T-cell (primary cell): ENCODE results near the gene TRIM17. TPM values are rescaled to one million over a fixed set of nuclear protein-coding genes. Genes with fewer than 3 reads are reported as not detected.

Source experiments
- ATAC-seq, 4 experiments: fragments of 200-7000 bp in 3 of 4; fragments of 150-1000 bp in 1 of 4; cut with Tn5 transposase; replicated peaks in 1 of 4; 1 replicate in 3 of 4; 2 replicates in 1 of 4; pipeline ENCODE4 v1.10.0; 2021; ENCODE audit warnings: moderate library complexity in 3 of 4, mild to moderate bottlenecking in 2 of 4, moderate number of reproducible peaks in 1 of 4
- CTCF ChIA-PET, 2 donors: fragments of 300-600 bp; sonication (Branson Sonifier 250); formaldehyde crosslinking; loops; one replicate each; lab custom pipeline; 2022; ENCODE audit warnings: antibody characterized with exemption in 2 of 2; lab: Charles Lee
- POLR2A ChIA-PET, 2 donors: fragments of 300-600 bp; sonication (Branson Sonifier 250); formaldehyde crosslinking; loops; one replicate each; lab custom pipeline; 2022; ENCODE audit warnings: antibody characterized with exemption in 2 of 2; lab: Charles Lee
- DNase-seq, 35 experiments: peaks; one replicate each; pipeline versions ENCODE4 v3.0.0 to v3.0.0-alpha.2; 2013 to 2023
- H3K27ac ChIP-seq: one replicate; pipeline ENCODE4 v1.5.1; 2013; ENCODE audit warnings: low read length
- H3K27me3 ChIP-seq, 2 experiments: replicated peaks in 1 of 2; 1 replicate in 1 of 2; 2 replicates in 1 of 2; pipeline versions ENCODE4 v1.6.1 to v1.7.0; 2013; ENCODE audit warnings: low read length in 1 of 2, mixed read lengths in 1 of 2; ENCODE audit not compliant: control insufficient read depth in 2 of 2, insufficient read depth in 2 of 2; ENCODE audit errors: extremely low read depth in 1 of 2
- H3K36me3 ChIP-seq, 2 donors: 1 replicate in 1 of 2; 2 replicates in 1 of 2; pipeline versions ENCODE4 v1.6.1 to v1.7.0; 2013; ENCODE audit warnings: low read length in 1 of 2; ENCODE audit not compliant: control insufficient read depth in 2 of 2, insufficient read depth in 1 of 2; ENCODE audit errors: extremely low read depth in 1 of 2
- H3K4me1 ChIP-seq, 2 experiments: 1 replicate in 1 of 2; 2 replicates in 1 of 2; pipeline versions ENCODE4 v1.6.1 to v1.7.0; 2013; ENCODE audit warnings: low read length in 2 of 2, mixed read lengths in 1 of 2; ENCODE audit not compliant: insufficient read depth in 2 of 2, control insufficient read depth in 1 of 2; ENCODE audit errors: extremely low read depth in 1 of 2
- H3K4me3 ChIP-seq, 2 donors: 1 replicate in 1 of 2; 2 replicates in 1 of 2; pipeline versions ENCODE4 v1.5.1 to v1.7.0; 2013; ENCODE audit warnings: mild to moderate bottlenecking in 2 of 2, low read length in 1 of 2, moderate library complexity in 1 of 2; ENCODE audit not compliant: control insufficient read depth in 1 of 2; ENCODE audit errors: extremely low read depth in 1 of 2
- H3K9me3 ChIP-seq: 2 replicates; pipeline ENCODE4 v1.7.0; 2013
- H3K27ac Mint-ChIP-seq, 2 donors: one replicate each; pipeline ENCODE4 v1.8.0; 2020 to 2021; ENCODE audit warnings: mild to moderate bottlenecking in 2 of 2, mixed read lengths in 2 of 2
- H3K27me3 Mint-ChIP-seq, 2 donors: one replicate each; pipeline ENCODE4 v1.8.0; 2021 to 2022; ENCODE audit warnings: mixed read lengths in 2 of 2
- H3K36me3 Mint-ChIP-seq: one replicate; pipeline ENCODE4 v1.8.0; 2021; ENCODE audit warnings: mixed read lengths
- H3K4me1 Mint-ChIP-seq, 3 donors: one replicate each; pipeline ENCODE4 v1.8.0; 2020 to 2022; ENCODE audit warnings: mixed read lengths in 3 of 3, mild to moderate bottlenecking in 1 of 3
- H3K4me3 Mint-ChIP-seq, 3 donors: one replicate each; pipeline ENCODE4 v1.8.0; 2020 to 2022; ENCODE audit warnings: mild to moderate bottlenecking in 3 of 3, mixed read lengths in 3 of 3, moderate library complexity in 3 of 3
- H3K9me3 Mint-ChIP-seq, 3 donors: one replicate each; pipeline ENCODE4 v1.8.0; 2020 to 2022; ENCODE audit warnings: mixed read lengths in 3 of 3
- WGBS: methylation state at CpG from one replicate; pipeline ENCODE4 v1.1.5; 2013; ENCODE audit warnings: missing lambda C conversion rate; ENCODE audit not compliant: insufficient coverage; 5-methylcytosine and 5-hydroxymethylcytosine counted together
- total RNA-seq, 35 experiments: library from RNA in 6 of 35; stranded (reverse) in 6 of 35; fragments of 120-200 nt in 1 of 35; gene quantifications; one replicate each; pipeline versions ENCODE4 v1.2.1 to v1.2.4 and lab custom pipeline; 2013 to 2026

TRIM17 gene
- total RNA-seq, 5 donors from 2014 or later (not counting 1 experiment from before 2014, with no cell fraction given): 0.90 to 4.7 (median 1.7) TPM

- Histone ChIP-seq H3K27me3 (peaks cover 2 to 44% of the 10 kb centered on the region in 2 experiments), H3K4me1 (peaks cover 2 to 19% of the 10 kb centered on the region in 2 experiments), H3K36me3 (no peaks in the 10 kb centered on the region), H3K27ac (no peak overlapping the region), H3K9me3 (no peaks in the 10 kb centered on the region), H3K4me3 (no peak overlapping the region)
- Mint-ChIP-seq H3K4me3 (peak overlapping the region; percentile 78 to 89 (median 81)), H3K27ac (no peak overlapping the region), H3K36me3 (no peaks in the 10 kb centered on the region), H3K9me3 (no peaks in the 10 kb centered on the region), H3K4me1 (peaks cover 9 to 11% (median 10%) of the 10 kb centered on the region in 3 donors), H3K27me3 (peaks cover 3 to 17% of the 10 kb centered on the region in 2 donors)
- ATAC-seq (no peak), DNase-seq (no peak)
- ChIA-PET POLR2A (interaction anchor here in 1 of 2 donors (0.5 kb wide), 1 partner anchor 79 kb away, joined by 7 read pairs; no protein-coding TSS in a partner anchor), CTCF (no interaction called here)
- 82% methylated on average over 6 of the region's 8 CpGs for WGBS
Measured at GRCh38 chr1:228379666-228380065, 37.0 kb downstream of the TRIM17 start.

GRCh38 chr1:228378873-228379460 lies 37.7 kb downstream of the TRIM17 start:
- Mint-ChIP-seq H3K4me3 (peak overlapping the region; percentile 78 to 89 (median 81)), H3K4me1 (peaks cover 9 to 11% (median 10%) of the 10 kb centered on the region in 3 donors), H3K27me3 (peaks cover 3 to 17% of the 10 kb centered on the region in 2 donors), H3K27ac (peak overlapping the region in 1 of 2 donors; percentile 57), H3K9me3 (no peaks in the 10 kb centered on the region), H3K36me3 (no peaks in the 10 kb centered on the region)
- Histone ChIP-seq H3K4me3 (peak overlapping the region; percentile 39 to 77), H3K9me3 (no peaks in the 10 kb centered on the region), H3K27me3 (peaks cover 2 to 44% of the 10 kb centered on the region in 2 experiments), H3K4me1 (peaks cover 2 to 19% of the 10 kb centered on the region in 2 experiments), H3K36me3 (no peaks in the 10 kb centered on the region), H3K27ac (no peak overlapping the region)
- DNase-seq (no peak), ATAC-seq (peak in 2 of 4 experiments; percentile 5 to 11)
- POLR2A ChIA-PET: no interaction called here
- CTCF ChIA-PET: no interaction called here
- 10% methylated on average over 34 of the region's 48 CpGs for WGBS

- WGBS: 9% methylated on average over 43 of the region's 73 CpGs
- peaks cover 9 to 11% (median 10%) of the 10 kb centered on the region in 3 donors for H3K4me1 Mint-ChIP-seq
- ChIA-PET CTCF (no interaction called here), POLR2A (no interaction called here)
- H3K36me3 ChIP-seq: no peaks in the 10 kb centered on the region
- DNase-seq: peak in 33 of 35 experiments; percentile 4 to 62 (median 44)
- H3K9me3 ChIP-seq: no peaks in the 10 kb centered on the region
- H3K4me3 Mint-ChIP-seq: peak overlapping the region; percentile 78 to 89 (median 81)
- no peaks in the 10 kb centered on the region for H3K36me3 Mint-ChIP-seq
- H3K4me1 ChIP-seq: peaks cover 2 to 19% of the 10 kb centered on the region in 2 experiments
- ATAC-seq: peak; percentile 69 to 83 (median 78)
- peak overlapping the region in 1 of 2 donors; percentile 57 for H3K27ac Mint-ChIP-seq
- H3K27me3 Mint-ChIP-seq: peaks cover 1 to 17% of the 10 kb centered on the region in 2 donors
- H3K27ac ChIP-seq: no peak overlapping the region
- peaks cover 2 to 40% of the 10 kb centered on the region in 2 experiments for H3K27me3 ChIP-seq
- no peaks in the 10 kb centered on the region for H3K9me3 Mint-ChIP-seq
- peak overlapping the region; percentile 39 to 77 for H3K4me3 ChIP-seq
Measured at GRCh38 chr1:228378090-228378872, 38.4 kb downstream of the TRIM17 start.

DNA sequence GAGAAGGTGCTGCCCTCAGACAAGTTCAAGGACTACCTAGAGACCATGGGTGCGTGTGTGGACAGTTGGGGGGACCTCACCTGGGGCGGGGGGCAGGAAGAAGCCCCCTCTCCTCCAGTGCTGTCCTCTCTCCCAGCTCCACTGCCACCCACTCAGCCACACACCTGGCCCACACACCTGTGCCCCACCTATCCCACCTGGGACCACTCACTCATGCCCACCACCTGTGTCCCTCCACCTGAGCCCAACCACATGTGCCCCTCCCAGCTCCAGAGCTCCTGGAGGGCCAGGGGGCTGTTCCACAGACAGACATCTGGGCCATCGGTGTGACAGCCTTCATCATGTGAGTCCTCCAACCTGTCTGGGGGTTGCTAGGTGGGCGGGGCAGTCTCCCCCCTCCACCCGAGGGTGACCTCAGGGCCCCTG lies 39.0 kb downstream of the TRIM17 start:
- Histone ChIP-seq H3K27ac (no peak overlapping the region), H3K4me1 (peaks cover 2 to 19% of the 10 kb centered on the region in 2 experiments), H3K27me3 (peaks cover 2 to 39% of the 10 kb centered on the region in 2 experiments), H3K36me3 (no peaks in the 10 kb centered on the region), H3K4me3 (peak overlapping the region; percentile 23 to 32), H3K9me3 (no peaks in the 10 kb centered on the region)
- H3K4me3 Mint-ChIP-seq: peak overlapping the region; percentile 53 to 89 (median 56)
- DNase-seq: no peak
- H3K27ac Mint-ChIP-seq: no peak overlapping the region
- ChIA-PET POLR2A (interaction anchor here in 1 of 2 donors (0.5 kb wide), 1 partner anchor 337 kb away, joined by 8 read pairs; no protein-coding TSS in a partner anchor), CTCF (no interaction called here)
- no peaks in the 10 kb centered on the region for H3K9me3 Mint-ChIP-seq
- no peaks in the 10 kb centered on the region for H3K36me3 Mint-ChIP-seq
- H3K4me1 Mint-ChIP-seq: peaks cover 9 to 11% (median 10%) of the 10 kb centered on the region in 3 donors
- peaks cover 0 to 17% of the 10 kb centered on the region in 2 donors for H3K27me3 Mint-ChIP-seq
- no peak for ATAC-seq
- WGBS: 80% methylated on average over 2 of the region's 5 CpGs

- Mint-ChIP-seq H3K9me3 (no peaks in the 10 kb centered on the region), H3K4me3 (peak overlapping the region; percentile 53 to 89 (median 56)), H3K36me3 (no peaks in the 10 kb centered on the region), H3K27me3 (peaks cover 0 to 17% of the 10 kb centered on the region in 2 donors), H3K4me1 (peaks cover 9 to 11% (median 10%) of the 10 kb centered on the region in 3 donors), H3K27ac (no peak overlapping the region)
- DNase-seq (no peak), ATAC-seq (no peak)
- Histone ChIP-seq H3K4me3 (no peak overlapping the region), H3K9me3 (no peaks in the 10 kb centered on the region), H3K4me1 (peaks cover 2 to 19% of the 10 kb centered on the region in 2 experiments), H3K27me3 (peaks cover 2 to 39% of the 10 kb centered on the region in 2 experiments), H3K27ac (no peak overlapping the region), H3K36me3 (no peaks in the 10 kb centered on the region)
- ChIA-PET CTCF (no interaction called here), POLR2A (interaction anchor here in 1 of 2 donors (0.5 kb wide), 1 partner anchor 337 kb away, joined by 8 read pairs; no protein-coding TSS in a partner anchor)
- WGBS: 93% methylated on average over 23 of the region's 31 CpGs
Measured at GRCh38 chr1:228376651-228377631, 39.7 kb downstream of the TRIM17 start.
